Measurements from ENCODE around the gene VSIR.

VSIR gene

GRCh38 chr10:71806704-71807556 is 33.6 kb upstream of the VSIR start:
- FAIRE-seq = no peak

- FAIRE-seq = no peak
These were observed 32.7 kb upstream of the VSIR start for GRCh38 chr10:71805776-71806703.

GRCh38 chr10:71804077-71804476 is 30.8 kb upstream of the VSIR start:
- FAIRE-seq = no peak

- FAIRE-seq = no peak
These were observed 29.6 kb upstream of the VSIR start for GRCh38 chr10:71802715-71803488.

- FAIRE-seq = no peak
These were observed 28.9 kb upstream of the VSIR start for GRCh38 chr10:71802235-71802634.

- FAIRE-seq = no peak
These were observed 28.0 kb upstream of the VSIR start for GRCh38 chr10:71801361-71801760.

- no peak for FAIRE-seq
These were observed 26.5 kb upstream of the VSIR start for GRCh38 chr10:71799608-71800453.

GRCh38 chr10:71799112-71799511 is 25.8 kb upstream of the VSIR start:
- no peak for FAIRE-seq

DNA sequence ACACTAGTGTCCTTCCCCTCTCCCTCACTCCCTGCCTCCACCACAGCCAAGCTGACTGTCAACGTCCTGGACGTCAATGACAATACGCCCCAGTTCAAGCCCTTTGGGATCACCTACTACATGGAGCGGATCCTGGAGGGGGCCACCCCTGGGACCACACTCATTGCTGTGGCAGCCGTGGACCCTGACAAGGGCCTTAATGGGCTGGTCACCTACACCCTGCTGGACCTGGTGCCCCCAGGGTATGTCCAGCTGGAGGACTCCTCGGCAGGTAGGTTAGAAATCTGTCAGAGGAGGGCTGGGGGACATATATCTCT is 24.9 kb upstream of the VSIR start:
- no peak for FAIRE-seq

GRCh38 chr10:71797533-71798307 is 24.4 kb upstream of the VSIR start:
- no peak for FAIRE-seq

- no peak for FAIRE-seq
These were observed 23.6 kb upstream of the VSIR start for GRCh38 chr10:71796749-71797405.

DNA sequence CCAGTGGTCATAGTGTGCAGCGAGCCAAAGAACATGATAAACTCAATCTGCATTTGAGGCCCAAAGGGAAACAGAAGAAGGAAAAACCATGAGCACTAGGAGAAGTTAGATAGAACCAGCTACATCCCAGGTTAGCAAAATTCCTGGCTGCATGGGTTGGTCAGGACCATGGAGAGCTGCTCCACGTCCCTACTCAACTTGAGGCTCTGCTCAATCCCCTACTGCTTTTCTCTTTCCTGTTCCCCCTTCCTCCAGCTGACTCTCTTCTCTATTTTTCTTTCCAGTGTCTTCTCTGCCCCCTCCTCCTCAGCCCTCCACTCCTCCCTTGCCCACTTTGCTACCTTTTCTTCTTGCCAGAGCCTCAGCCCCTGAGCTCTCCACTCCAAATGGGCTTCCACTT is 21.9 kb upstream of the VSIR start:
- no peak for FAIRE-seq

DNA sequence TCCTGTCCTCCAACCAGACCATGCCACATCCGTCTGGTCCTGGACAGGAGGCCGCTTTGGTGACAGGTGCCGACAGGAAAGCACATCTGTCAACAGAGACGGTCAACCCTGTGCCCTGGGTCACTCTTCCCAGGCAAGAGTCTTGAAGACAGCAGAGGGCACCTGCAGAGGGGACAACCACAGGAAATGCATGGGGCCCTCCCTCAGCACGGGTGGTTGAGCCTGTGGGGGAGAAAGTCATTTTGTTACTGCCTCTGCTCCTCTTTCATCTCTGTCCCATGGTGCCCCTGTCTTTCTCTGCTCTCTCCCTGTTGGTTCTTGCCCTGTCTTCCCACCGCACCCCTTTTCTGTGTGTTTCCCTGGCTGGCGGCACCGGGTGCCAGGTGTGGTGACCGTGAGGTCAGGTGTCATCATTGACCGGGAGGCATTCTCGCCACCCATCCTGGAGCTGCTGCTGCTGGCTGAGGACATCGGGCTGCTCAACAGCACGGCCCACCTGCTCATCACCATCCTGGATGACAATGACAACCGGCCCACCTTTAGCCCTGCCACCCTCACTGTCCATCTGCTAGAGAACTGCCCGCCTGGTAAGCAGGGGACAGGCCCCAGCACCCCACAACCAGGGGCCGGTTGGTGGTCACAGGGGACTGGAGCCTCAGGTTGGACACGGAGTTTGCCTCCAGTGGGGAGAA is 17.6 kb upstream of the VSIR start:
- FAIRE-seq = no peak

DNA sequence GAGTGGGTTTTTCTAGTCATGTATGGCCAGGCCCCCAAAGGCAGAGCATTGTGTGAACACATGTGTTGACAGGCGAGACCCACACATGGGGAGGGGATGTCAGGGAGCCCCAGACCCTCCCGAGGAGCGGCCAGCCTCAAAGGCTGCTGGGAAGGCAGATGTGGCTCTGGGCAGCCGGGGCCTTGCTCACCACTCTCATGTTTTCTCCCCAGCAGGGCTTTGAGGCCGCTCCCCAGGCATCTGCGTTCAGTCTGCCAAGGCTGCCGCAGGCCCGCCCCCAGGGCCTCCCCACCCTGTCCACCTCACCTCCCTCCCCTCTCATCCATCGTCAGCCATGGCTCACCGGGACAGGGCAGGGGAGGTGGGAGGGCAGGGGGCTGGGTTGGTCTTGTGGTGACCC is 16.6 kb upstream of the VSIR start:
- no peak for FAIRE-seq

DNA sequence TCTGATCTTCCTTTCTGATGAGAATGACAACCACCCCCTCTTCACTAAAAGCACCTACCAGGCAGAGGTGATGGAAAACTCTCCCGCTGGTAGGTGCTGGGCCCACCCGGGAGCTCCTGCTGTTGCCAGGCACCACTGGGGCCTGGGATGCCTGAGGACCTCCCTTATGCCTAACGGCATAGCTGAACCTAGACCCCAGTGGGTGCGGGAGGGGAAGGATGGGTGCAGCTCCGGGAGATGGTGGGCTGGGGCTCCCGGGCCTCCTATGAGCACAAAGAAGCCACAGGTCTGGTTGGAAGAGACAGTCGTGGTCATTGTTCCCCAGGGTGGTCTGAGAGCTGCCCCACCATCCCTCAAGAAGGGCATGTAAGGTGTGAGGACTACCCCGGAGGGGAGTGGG is 15.6 kb upstream of the VSIR start:
- no peak for FAIRE-seq

GRCh38 chr10:71784679-71785272 is 11.5 kb upstream of the VSIR start:
- no peak for FAIRE-seq

- FAIRE-seq = no peak
These were observed 10.8 kb upstream of the VSIR start for GRCh38 chr10:71783917-71784678.

DNA sequence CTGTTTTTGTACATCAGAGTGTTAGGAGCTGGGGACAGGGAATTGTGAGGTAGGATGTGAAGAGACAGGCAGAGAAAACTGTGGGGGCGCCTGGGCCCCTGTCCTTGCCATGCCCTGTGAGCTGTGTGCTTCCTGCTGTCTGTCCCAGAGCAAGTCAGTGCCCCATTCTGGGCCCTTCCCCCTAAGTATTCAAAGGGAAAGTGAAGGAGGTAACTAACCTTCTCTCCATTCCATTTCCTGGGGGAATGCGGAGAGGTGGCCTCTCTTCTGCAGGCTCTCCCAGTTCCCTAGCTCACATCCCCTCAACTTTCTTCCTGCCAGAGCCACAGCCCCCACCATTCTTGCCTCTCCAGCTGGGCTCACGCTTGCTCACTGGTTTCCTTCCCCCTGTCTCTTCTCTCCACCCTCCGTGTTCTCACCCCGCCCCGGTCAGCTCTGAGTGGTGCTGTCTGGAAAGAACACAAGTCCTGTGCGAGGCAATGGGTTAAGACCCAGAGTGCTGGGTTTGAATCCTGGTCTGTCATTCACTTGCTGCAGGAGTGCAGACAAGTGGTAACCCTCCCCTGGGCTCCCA is 9.7 kb upstream of the VSIR start:
- no peak for FAIRE-seq

All from A204.1 (cell line).